ENCODE data around the gene NAA80. TPM values are rescaled to one million over a fixed set of nuclear protein-coding genes. Genes with fewer than 3 reads are reported as not detected.

NAA80 gene
- total and polyA plus RNA-seq, 2 of the 13 experiments (the other 11 are each of a cell fraction or from before 2014, with no cell fraction given), result 3.4 to 8.7 TPM

GRCh38 chr3:50268703-50269451 lies 30.3 kb downstream of the NAA80 start, which contains the start of gene SEMA3B (continued):
- TF ChIP-seq ZNF546 (CRISPR knock-in tag; conservative IDR thresholded peaks at IDR 0.05) (peak; percentile 35; the same call in 1 of the 2 replicates), SALL1 (CRISPR knock-in tag; IDR thresholded peaks at IDR 0.05) (no peak; the same call in 1 of the 2 replicates), SOX6 (IDR thresholded peaks at IDR 0.05) (no peak), SOX6 (CRISPR knock-in tag; IDR thresholded peaks at IDR 0.05) (peak; percentile 58; the same call in 1 of the 2 replicates), ARID4A (CRISPR knock-in tag; IDR thresholded peaks at IDR 0.05; ENCODE audit: borderline replicate concordance) (peak; percentile 55), DRAP1 (CRISPR knock-in tag; IDR thresholded peaks at IDR 0.05) (no peak), ZNF142 (CRISPR knock-in tag; IDR thresholded peaks at IDR 0.05) (no peak), HIVEP1 (CRISPR knock-in tag; IDR thresholded peaks at IDR 0.05) (peak; percentile 81), PHF8 (CRISPR knock-in tag; IDR thresholded peaks at IDR 0.05) (peak; percentile 47; the same call in 1 of the 2 replicates), KAT8 (CRISPR knock-in tag; IDR thresholded peaks at IDR 0.05) (peak; percentile 18; the same call in 1 of the 2 replicates), SPEN (CRISPR knock-in tag; IDR thresholded peaks at IDR 0.05; ENCODE audit: low read depth) (peak; percentile 61), MAFG (CRISPR knock-in tag; IDR thresholded peaks at IDR 0.05) (no peak), RELA (CRISPR knock-in tag; IDR thresholded peaks at IDR 0.05) (no peak), ETS1 (CRISPR knock-in tag; IDR thresholded peaks at IDR 0.05) (no peak), ZNF615 (CRISPR knock-in tag; IDR thresholded peaks at IDR 0.05; ENCODE audit: borderline replicate concordance) (no peak), ISL2 (CRISPR knock-in tag; IDR thresholded peaks at IDR 0.05) (no peak)
